ENCODE data around the gene CDH23. TPM values are rescaled to one million over a fixed set of nuclear protein-coding genes. Genes with fewer than 3 reads are reported as not detected.

CDH23 gene
- total and polyA plus RNA-seq, 9 of the 15 experiments (the other 6 are each of a cell fraction or from before 2014, with no cell fraction given), result 0.18 to 1.2 (median 0.47) TPM

GRCh38 chr10:71396084-71396710, 523 bp upstream of the CDH23 start (continued):
- TF ChIP-seq ZNF280B (CRISPR knock-in tag; IDR thresholded peaks at IDR 0.05) (no peak), CC2D1A (IDR thresholded peaks at IDR 0.05) (no peak), ZNF512 (tag; IDR thresholded peaks at IDR 0.05) (no peak), ZNF12 (CRISPR knock-in tag; IDR thresholded peaks at IDR 0.05) (no peak), RAD51 (IDR thresholded peaks at IDR 0.05; ENCODE audit: borderline replicate concordance, low read depth) (no peak), CTCF (IDR thresholded peaks at IDR 0.05 in 2 of 3, conservative IDR thresholded peaks at IDR 0.05 in 1 of 3; ENCODE audit: insufficient read depth in 2 of 3, low read depth in 1 of 3, low read length in 3 of 3) (peak; percentile 62 to 73 (median 71)), DPF2 (IDR thresholded peaks at IDR 0.05) (no peak), TOE1 (IDR thresholded peaks at IDR 0.05; ENCODE audit: borderline replicate concordance) (no peak), TOE1 (CRISPR knock-in tag; IDR thresholded peaks at IDR 0.05; ENCODE audit: borderline replicate concordance, low read depth) (no peak), MEF2D (tag; conservative IDR thresholded peaks at IDR 0.05; ENCODE audit: low read depth) (no peak), MAZ (CRISPR knock-in tag; conservative IDR thresholded peaks at IDR 0.05 in 1 of 2, IDR thresholded peaks at IDR 0.05 in 1 of 2) (peak in 1 of 2 experiments; percentile 49; a peak in 1 of 4 replicates), ZNF436 (CRISPR knock-in tag; IDR thresholded peaks at IDR 0.05) (no peak), MTF1 (CRISPR knock-in tag; IDR thresholded peaks at IDR 0.05; ENCODE audit: borderline replicate concordance) (no peak), BRD4 (IDR thresholded peaks at IDR 0.05) (no peak), E2F4 (CRISPR knock-in tag; IDR thresholded peaks at IDR 0.05; ENCODE audit: low read depth) (no peak), FOXJ2 (tag; IDR thresholded peaks at IDR 0.05) (no peak), SFPQ (IDR thresholded peaks at IDR 0.05; ENCODE audit: low read depth, low read length) (no peak), MTA1 (IDR thresholded peaks at IDR 0.05; ENCODE audit: borderline replicate concordance) (no peak), PHF8 (IDR thresholded peaks at IDR 0.05; ENCODE audit: borderline replicate concordance, low read length) (no peak), NFE2 (IDR thresholded peaks at IDR 0.05; ENCODE audit: low read depth) (no peak), HDAC2 (IDR thresholded peaks at IDR 0.05) (no peak)
